Erythroblast (primary cell): ENCODE data around the gene ADGRD2.

Source experiments
- GATA1 ChIP-seq: IDR thresholded peaks from 2 replicates; pipeline ENCODE4 v1.6.1; 2011; ENCODE audit warnings: low read depth, mild to moderate bottlenecking, control low read depth, low read length, moderate library complexity
- POLR2A ChIP-seq: IDR thresholded peaks from 2 replicates; pipeline ENCODE4 v1.6.1; 2011; ENCODE audit warnings: mild to moderate bottlenecking, low read length

DNA sequence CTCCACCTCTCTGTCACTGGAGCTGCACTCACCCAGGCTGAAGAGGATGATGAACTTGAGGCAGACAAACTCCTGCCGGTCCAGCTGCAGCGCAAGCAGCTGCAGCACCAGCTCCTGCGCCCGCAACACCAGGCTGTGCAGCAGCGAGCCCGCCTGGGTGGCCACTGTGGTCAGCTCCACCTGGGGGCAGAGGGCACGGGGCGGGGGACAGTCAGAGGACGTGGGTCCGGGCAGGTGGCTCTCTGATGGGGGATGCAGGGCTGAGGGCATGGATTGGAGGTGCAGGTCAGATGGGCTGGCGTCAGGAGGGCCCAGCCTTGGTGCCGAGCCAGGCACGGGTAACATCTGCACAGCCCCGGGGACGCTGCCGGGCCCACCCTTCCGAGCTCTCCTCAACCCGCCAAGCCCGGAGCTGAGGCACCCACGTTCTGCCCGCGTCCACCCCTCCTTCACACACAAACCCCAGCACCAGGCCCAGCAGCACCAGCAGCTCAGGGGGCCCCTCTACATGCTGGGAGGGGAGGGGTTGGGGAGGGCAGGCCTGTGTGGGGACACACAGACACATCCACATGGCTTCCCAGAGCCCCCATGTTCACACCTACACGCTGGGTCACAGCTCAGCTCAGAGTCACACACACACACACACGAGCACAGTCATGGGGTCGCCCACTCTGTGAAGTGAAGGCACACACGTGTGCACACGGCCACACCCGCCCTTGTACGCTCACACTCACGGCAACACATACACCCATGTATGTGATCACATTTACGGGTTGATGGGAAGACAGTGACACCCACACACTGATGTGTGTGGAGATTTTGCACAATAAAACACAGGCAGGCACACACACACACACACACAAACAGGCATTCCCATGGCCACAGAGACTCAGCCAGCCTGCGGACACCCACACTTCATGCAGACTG is 41.1 kb downstream of the ADGRD2 start:
- TF ChIP-seq POLR2A (no peak), GATA1 (no peak)
